ENCODE data around the gene LOC101059915. TPM values are rescaled to one million over a fixed set of nuclear protein-coding genes. Genes with fewer than 3 reads are reported as not detected.
"Not testable (repeated sequence)": the region's sequence is repeated elsewhere in the genome, so short reads cannot be mapped to it uniquely, and the experiment has no call there.

LOC101059915 gene

GRCh38 chrX:71719195-71719594, 51.8 kb downstream of the LOC101059915 start:
- H3K27ac ChIP-seq; H3K27me3 ChIP-seq; H3K4me1 ChIP-seq (ENCODE audit: insufficient read depth); H3K4me3 ChIP-seq; H3K9me3 ChIP-seq; intact Hi-C loops (cut with DNase I); H3K36me3 ChIP-seq: not testable (repeated sequence)
- DNase-seq = peak in 3 of 5 donors; percentile 2 to 19 (median 4)
- WGBS, 3 donors = 82 to 97% methylated on average over 11 to 12 of the region's 30 CpGs; no CpG with 5 or more reads in 1 of the 3 donors

- H3K27me3 ChIP-seq; H3K27ac ChIP-seq; H3K9me3 ChIP-seq; H3K4me3 ChIP-seq; intact Hi-C loops (cut with DNase I); DNase-seq; H3K4me1 ChIP-seq (ENCODE audit: insufficient read depth); H3K36me3 ChIP-seq: not testable (repeated sequence)
- no CpG with 5 or more reads among the region's 20 CpGs for WGBS, 3 donors
Measured at GRCh38 chrX:71720289-71720886, 53.0 kb downstream of the LOC101059915 start.

Small RNAs within 50 kb of the gene (small RNA-seq; reads per million reads assigned to genes)
- gene BX276092.4 = not detected

Other genes with a start within 250 kb of the LOC101059915 start
- 100 to 1,000 TPM in 5 of 7 donors, 10 to 100 TPM in 2; 91.0 to 201 (median 109) TPM for gene OGT, start 134.4 kb upstream of the LOC101059915 start, total RNA-seq
- 100 to 1,000 TPM in 1 of 2 donors, 10 to 100 TPM in 1; 44.5 to 129 TPM for gene OGT, start 134.4 kb upstream of the LOC101059915 start, polyA plus RNA-seq
- gene GCNA, start 89.1 kb upstream of the LOC101059915 start, total RNA-seq = 1 to 10 TPM in 3 of 7 donors, under 1 TPM in 4; 0.46 to 2.3 (median 0.92) TPM
- gene GCNA, start 89.1 kb upstream of the LOC101059915 start, polyA plus RNA-seq = 1 to 10 TPM in 1 of 2 donors, under 1 TPM in 1; 0.98 to 1.4 TPM
- gene CXCR3, start 49.0 kb upstream of the LOC101059915 start, total RNA-seq = under 1 TPM in 5 of 7 donors, not detected in 2; 0.12 to 0.34 (median 0.20) TPM
- gene CXCR3, start 49.0 kb upstream of the LOC101059915 start, polyA plus RNA-seq = under 1 TPM in 1 of 2 donors, not detected in 1; 0.08 TPM
- gene CXorf49, start 50.7 kb downstream of the LOC101059915 start, total RNA-seq = not detected
- gene CXorf49, start 50.7 kb downstream of the LOC101059915 start, polyA plus RNA-seq = not detected
- not detected for gene CXorf49B, start 95.8 kb downstream of the LOC101059915 start, total RNA-seq
- not detected for gene CXorf49B, start 95.8 kb downstream of the LOC101059915 start, polyA plus RNA-seq
- 1 to 10 TPM; 1.2 to 9.2 (median 4.4) TPM for gene NHSL2, start 243.3 kb downstream of the LOC101059915 start, total RNA-seq
- gene NHSL2, start 243.3 kb downstream of the LOC101059915 start, polyA plus RNA-seq = 1 to 10 TPM; 1.4 to 6.9 TPM

Measured in ovary (tissue), 9 donors.